Left lobe of liver (tissue), 2 donors: ENCODE data around the gene ADAMTS17. TPM values are rescaled to one million over a fixed set of nuclear protein-coding genes. Genes with fewer than 3 reads are reported as not detected.
"Not testable (repeated sequence)": the region's sequence is repeated elsewhere in the genome, so short reads cannot be mapped to it uniquely, and the experiment has no call there.

Experiments
- ATAC-seq: fragments of 200-7000 bp; cut with Tn5 transposase; one replicate; pipeline ENCODE4 v1.9.1; 2020; ENCODE audit warnings: mild to moderate bottlenecking, moderate library complexity
- DNase-seq: peaks from one replicate; pipeline ENCODE4 v3.0.0-alpha.2; 2020; ENCODE audit warnings: low spot score
- total RNA-seq: library from RNA; stranded (reverse); gene quantifications from one replicate; pipeline ENCODE4 v1.2.1, GENCODE V29; 2021
- donor health status: DM: no; HTN: no; CAD: no; lungs with moderate emphysema.
- donor health status: DM: no; HTN: yes; CAD: no.

Gene ADAMTS17
- total RNA-seq, 1 donor from 2014 or later = 22.4 TPM

DNA sequence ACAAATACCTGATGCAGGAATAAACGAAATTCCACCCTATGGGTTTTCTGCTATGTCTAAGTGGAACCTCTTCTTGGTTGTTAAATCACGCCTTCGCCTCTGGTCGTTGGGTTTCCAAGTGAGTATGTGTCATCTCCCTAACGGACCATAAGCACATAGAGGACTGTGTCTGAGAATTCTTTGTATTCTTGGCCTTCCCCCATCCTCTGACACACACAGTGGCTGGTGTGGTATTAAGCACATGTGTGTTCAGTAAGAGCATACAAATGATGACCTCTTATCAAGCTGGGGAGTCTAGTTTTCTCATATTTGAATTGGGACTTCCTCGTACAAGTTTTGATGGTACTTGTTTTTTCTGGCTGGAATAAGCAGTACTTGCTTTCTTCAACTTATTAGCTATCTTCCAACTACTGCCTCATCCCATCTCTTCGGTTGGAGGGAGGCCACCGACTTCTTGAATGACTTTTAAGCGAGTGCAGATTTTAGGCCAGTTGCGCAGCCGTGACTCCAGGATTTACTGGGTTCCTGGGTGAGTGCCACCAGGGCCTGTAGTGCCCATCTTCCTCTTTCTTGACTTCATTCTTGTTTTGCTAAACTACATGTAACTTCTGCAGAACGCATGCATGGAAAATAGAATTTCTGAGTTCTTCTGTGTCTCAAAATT is 240.2 kb downstream of the ADAMTS17 start:
- DNase-seq (no peak), ATAC-seq (no peak)

DNA sequence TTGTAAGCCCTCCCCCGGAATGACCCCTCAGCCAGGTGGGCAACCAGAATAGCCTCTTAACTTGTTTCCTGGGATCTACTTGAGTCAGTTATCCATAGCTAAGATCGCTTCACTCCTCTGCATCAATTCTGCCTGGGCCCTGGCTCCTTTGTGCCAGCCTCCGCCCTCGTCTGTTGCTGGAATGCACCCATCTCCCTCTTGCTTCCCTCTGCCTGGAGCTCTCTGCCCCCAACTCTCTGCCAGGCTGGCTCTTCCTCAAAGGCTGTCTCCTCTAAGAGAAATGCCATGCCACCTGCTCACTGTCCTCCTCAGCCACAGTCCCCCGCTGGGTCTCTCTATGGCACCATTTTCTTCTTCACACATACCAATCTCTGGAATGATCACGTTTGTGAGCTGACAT is 240.8 kb downstream of the ADAMTS17 start:
- ATAC-seq (no peak), DNase-seq (no peak)

DNA sequence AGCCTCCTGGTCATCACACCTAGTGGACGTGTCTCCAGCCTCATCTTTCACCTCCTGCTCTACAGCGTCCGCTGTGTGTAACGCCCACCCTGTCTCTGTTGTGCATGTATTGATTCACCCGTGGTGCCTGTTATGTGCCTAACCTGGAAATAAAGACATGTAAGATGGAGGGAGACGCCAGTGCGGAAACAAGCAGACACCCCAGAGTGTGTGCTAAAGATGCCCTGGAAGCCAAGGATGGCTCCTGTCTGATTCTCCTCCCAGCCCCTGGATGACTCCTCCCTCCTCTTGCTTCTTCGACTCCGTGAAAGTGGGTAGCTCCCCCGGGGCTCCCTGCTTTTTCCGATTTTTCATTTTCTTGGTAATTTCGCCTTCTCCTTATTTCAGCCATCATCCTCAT is 241.8 kb downstream of the ADAMTS17 start:
- DNase-seq = no peak

DNA sequence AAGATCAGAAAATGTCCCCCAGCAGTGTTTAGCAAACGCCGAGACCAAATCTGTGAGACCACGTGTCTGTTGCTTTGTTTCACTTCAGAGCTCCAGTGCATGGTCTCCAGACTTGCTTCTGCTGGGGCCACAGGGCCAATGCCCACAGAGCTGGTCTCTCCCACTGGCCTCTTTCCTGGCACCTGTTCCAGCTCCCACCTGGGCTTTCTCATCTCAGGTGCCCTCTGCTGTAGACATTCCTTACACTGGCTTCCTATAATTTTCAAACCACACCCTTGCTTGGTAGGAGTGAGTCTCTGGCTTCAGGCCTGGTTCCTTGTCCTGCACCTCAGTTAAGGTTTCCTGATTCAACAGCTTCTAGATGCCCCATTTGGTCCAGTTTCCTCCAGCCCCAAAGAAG is 243.1 kb downstream of the ADAMTS17 start:
- DNase-seq (no peak), ATAC-seq (no peak)

More for the DNA sequence above, 241.8 kb downstream of the ADAMTS17 start:
- ATAC-seq = no peak

DNA sequence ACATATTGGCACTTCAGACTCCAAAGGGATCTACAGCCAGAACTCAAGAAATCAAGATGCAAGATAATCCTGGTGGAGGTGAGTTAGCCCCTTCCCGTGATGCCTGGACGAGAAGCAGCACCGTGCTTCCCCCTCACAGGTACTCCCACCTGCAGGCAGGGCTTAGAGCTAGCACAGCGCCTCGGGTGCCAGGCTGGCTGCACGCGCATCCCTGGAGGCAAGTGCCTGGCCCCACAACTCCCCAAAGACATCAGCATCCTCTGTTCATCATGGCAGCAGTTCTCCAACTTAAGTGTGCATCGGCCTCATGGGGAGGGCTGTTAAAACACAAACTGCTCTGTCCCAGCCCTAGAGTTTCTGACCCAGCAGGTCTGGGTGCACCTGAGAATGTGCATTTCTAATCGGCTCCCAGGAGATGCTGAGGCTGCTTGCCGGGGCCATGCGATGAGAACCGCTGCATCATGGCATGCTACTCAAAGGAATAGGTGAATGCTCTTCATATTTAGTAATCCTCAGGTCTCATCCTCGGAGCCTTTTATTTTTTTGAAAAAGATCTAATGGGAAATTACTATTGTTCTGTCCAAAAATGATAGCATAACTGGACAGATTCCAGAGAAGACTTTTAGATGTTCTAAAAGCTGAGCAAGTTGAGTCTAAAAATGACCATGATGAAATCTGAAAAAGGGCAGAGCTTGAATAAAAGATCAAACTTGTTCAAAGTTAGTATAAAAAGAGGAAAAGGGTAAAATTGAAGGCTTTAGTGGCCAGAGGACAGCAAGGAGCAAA is 244.2 kb downstream of the ADAMTS17 start:
- ATAC-seq = no peak
- DNase-seq = no peak

DNA sequence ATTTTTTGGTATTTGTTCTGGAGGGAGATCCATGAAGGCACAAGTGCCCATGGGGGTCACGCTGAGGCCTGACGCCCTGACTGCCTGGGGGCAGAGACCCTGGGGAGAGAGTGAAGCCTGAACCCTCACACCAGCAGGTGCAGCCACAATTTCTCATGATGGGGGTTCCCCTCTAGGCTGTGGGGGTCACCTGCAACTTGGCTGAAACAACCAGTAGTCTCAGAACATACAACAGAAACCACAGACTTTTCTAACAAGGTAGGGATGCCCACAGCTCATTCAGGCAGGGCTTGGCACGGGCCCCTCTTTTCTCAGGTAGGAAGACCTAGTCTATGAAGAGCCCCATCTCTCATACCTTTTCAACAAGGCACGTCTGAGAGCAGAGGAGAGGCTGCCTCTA is 245.1 kb downstream of the ADAMTS17 start:
- DNase-seq (no peak), ATAC-seq (no peak)

DNA sequence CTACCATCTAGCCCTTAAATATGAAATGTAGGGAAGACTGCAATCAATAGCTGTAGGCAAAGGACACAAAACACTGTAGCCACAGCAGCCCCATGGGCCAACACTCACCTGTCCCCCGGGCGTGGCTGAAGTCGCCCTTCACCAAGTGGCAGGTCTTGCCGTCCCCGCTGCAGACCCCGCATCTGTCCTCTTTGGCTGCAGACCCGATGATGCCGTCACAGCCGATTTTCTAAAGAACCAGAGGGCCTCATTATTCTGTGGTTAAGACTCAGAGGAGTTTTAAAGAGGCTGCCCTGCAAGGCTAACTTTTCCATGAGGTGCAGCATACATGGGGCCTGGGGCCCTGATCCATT is 245.6 kb downstream of the ADAMTS17 start:
- no peak for DNase-seq
- no peak for ATAC-seq

DNA sequence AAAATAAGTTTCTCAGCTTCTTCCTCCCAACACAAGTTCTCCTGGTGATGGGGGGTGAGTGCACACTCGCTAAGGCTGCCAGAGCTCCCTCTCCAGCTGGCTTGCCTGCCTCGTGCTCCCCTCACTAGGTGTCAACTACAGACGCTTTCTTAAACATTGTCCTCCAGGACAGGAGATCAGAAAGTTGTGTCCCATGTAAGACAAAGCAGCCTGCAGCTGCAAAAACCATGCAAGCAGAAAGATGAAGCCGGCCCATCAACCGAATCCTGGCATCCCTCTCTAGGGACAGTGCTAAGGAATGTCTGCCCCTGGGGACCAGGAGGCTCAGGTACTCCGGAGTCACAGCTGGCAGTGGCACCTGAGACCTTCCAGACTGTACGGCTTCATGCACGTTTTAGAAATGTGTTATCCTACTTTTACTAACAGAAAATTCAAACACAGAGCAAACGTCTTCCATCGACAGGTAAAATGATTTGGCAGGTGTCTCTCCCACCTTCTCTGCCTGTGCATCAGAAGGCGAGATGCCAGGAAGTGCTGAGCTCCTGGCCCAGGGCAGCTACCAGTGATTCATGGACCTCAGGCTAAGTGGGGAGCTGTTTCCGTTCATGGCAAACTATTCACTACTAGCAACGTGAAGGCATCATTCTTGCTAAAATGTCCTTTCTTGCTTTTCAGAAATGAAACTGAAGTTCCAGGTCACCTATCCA is 246.1 kb downstream of the ADAMTS17 start:
- DNase-seq (no peak), ATAC-seq (no peak)

DNA sequence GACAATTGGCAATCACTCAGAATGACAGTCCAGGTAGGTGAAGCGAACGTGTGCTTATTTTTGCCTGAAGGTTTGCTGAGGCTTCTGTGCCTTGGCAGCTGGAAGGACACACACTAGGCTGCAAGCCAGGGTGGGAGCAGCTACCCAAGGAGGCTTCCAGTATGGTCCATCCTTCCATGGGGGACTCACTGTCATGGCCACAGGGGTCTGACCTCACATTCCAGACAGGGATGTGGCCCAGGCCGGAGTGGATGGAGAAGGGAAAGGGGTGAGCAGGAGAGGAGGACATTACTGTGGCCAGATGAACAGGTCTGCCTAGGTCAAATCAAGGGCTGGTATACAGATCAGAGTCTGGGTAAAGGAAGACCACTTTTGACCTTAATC is 247.7 kb downstream of the ADAMTS17 start:
- ATAC-seq = no peak
- no peak for DNase-seq

DNA sequence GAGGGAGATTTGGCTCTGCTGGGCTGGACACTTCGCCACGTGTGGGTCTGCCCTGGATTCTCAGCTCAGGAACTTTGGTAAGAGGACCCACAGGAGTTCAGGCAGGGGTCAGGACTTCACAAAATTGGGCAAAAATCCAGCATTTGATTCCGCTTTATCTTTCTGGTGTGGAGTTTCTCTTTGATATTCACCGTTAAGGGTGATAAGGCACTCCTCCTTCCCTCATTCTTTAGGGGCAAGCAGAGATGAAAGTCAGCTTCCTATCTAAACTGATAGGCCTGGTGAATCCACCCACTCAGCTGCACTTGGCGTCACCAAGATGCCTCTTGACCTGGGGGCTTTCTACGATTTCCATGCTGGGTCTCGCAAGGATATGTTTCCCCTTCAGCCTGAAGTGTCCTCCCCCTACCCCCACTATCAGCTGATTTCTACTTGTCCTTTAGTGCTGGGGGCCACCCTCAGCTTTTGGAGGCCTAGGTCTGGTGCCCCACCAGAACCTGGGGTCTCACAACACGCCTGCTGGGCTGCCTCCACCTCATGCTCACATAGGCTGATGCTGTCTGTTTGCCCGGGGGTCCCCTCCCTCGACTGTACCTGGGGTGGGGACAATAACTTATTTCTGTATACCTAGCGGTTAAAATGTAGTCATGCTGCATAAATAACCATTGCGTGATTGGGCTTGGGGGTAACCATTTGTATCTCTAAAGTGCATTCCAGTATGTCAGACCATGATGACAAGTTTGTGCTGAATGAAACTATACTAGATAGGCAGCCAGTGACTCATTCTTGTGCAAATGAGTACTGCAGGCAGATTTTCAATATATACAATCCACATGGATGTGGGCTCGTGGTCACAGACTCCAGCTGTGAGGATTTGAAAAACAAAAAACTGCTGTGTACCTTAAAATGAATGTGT is 248.3 kb downstream of the ADAMTS17 start:
- no peak for ATAC-seq
- no peak for DNase-seq

DNA sequence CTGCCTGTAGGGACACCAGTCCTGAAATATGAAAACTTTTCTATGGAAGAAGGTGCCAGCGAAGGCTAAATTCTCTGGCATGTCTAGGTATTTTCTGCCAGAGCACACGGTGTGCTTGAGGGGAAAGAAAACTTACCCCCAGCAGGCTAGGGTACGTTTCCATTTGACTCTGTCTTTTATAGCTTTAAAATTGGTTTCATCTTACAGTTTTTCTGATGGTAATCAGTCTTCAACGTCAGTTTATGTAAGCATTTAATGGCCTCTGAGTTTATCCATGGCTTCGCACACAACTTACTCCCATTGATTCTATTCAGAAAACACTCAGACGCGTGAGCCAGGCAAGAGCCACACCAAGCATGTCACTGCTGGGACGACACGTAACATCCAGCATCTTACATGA is 249.7 kb downstream of the ADAMTS17 start:
- ATAC-seq (no peak), DNase-seq (no peak)

DNA sequence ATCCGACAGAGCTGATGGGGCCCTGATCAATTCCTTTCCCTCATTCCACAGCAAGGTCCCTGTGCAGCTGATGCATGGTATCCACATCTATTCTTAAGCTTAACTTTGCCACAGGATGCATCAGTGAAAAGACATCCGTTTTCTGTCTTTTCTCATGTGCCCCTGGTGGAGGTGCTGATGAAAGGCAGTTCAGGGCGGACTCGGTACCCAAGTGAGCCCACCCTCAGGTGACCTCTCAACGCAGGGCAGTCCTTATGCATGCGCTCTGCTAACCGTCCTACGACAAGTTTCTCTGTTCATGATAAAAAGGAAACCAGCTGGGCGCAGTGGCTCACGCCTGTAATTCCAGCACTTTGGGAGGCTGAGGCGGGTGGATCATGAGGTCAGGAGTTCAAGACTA is 251.4 kb downstream of the ADAMTS17 start:
- no peak for ATAC-seq
- DNase-seq = no peak

DNA sequence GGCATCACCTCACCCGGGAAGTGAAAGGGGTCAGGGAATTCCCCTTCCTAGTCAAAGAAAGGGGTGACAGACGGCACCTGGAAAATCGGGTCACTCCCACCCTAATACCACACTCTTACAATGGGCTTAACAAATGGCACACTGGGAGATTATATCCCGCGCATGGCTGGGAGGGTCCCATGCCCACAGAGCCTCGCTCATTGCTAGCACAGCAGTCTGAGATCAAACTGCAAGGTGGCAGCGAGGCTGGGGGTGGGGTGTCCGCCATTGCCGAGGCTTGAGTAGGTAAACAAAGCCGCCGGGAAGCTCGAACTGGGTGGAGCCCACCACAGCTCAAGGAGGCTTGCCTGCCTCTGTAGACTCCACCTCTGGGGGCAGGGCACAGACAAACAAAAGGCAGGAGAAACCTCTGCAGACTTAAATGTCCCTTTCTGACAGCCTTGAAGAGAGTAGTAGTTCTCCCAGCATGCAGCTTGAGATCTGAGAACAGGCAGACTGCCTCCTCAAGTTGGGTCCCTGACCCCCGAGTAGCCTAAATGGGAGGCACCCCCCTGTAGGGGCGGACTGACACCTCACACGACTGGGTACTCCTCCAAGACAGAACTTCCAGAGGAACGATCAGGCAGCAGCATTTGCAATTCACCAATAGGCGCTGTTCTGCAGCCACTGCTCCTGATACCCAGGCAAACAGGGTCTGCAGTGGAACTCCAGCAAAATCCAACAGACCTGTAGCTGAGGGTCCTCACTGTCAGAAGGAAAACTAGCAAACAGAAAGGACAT is 257.5 kb downstream of the ADAMTS17 start:
- DNase-seq, ATAC-seq: not testable (repeated sequence)

DNA sequence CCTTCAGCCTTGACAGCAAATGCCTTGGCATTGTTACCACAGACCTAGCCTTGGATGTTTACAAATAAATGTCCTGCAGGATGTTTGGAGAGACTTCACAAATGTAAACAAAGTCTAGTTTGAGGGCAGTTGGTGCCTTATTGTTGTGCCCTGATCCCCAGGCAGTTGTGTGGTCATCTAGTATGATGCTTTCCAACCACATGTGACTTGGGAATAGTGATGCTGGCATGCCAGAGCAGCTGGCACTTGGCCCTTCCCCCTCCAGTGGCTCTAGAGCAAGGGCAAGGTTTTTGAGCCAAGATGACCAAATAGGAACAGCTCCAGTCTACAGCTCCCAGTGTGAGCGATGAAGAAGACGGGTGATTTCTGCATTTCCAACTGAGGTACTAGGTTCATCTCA is 258.2 kb downstream of the ADAMTS17 start:
- DNase-seq = no peak

DNA sequence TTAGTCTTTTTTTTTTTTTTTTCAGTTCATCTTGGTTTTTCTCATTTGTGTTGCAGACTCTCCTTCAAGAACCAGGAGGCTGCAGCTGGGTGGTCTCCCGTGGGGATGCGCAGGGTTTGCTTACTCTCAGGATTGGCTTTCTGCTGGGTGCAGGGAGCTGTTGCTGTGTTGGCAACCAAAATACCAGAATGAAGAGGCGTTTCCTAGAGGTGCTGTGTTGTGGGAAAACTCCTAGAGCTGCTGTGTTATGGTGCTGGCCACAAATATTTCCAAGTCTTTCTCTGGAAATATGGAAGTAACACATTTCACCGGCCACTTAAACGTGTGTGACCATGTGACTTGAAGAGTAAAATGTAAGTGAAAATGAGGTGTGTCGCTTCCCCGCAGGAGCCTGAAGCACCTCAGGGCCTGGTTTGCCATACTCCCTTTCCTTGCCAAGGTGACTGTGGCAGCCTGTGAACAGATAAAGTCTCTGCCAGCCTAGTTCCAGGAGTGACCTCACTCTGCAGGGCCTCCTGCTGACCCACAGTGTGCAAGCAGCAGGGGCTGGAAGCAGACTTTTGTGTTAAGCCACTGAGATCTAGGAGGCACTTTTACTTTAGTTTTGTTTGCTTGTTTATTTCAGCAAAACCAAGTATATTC is 258.9 kb downstream of the ADAMTS17 start:
- ATAC-seq (no peak), DNase-seq (no peak)

More for the DNA sequence above, 258.2 kb downstream of the ADAMTS17 start:
- ATAC-seq = peak; percentile 13

DNA sequence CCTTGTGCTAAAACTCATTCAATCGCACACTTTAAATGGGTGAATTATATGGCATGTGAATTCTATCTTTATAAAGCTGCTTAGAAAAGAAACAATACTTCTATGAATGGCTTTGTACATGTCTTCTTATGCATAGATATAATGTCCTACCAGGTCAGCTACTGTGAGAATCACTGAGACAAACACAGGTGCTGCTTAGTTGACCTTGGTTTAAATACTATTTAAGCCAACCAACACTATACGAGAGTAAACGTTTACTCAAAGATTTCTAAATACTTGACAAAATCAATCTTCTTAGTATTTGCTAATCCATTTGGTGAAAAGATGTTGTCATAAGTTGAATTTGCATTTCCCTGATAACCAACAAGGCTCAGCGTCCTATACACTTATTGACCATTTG is 260.3 kb downstream of the ADAMTS17 start:
- no peak for DNase-seq

DNA sequence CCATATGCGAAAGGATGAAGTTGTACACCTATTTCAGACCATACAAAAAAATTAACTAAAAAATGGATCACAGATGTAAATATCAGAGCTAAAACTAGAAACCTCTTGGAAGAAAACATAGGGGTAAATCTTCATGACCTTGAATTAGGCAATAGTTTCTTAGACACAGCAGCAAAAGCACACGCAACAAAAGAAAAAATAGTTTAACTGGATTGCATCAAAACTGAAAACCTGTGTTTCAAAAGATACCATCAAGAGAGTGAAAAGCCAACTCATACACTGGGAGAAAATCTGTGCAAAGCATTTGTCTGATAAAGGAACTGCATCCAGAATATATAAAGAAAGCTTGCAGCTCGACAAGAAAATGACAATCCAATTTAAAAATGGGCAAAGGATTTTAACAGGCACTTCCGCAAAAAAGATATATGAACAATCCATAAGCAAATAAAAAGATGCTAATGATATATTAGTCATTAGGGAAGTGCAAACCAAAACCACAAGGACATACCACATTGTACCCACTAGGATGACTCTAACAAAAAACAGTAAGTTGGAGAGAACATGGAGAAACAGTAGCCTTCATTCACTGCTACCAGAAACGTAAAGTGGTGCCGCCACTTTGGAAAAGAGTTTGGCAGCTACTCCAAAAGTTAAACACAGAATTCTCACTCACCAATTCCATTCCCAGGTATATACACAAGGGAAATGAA is 263.1 kb downstream of the ADAMTS17 start:
- ATAC-seq (no peak), DNase-seq (no peak)

More for the DNA sequence above, 260.3 kb downstream of the ADAMTS17 start:
- peak; percentile 65 for ATAC-seq

DNA sequence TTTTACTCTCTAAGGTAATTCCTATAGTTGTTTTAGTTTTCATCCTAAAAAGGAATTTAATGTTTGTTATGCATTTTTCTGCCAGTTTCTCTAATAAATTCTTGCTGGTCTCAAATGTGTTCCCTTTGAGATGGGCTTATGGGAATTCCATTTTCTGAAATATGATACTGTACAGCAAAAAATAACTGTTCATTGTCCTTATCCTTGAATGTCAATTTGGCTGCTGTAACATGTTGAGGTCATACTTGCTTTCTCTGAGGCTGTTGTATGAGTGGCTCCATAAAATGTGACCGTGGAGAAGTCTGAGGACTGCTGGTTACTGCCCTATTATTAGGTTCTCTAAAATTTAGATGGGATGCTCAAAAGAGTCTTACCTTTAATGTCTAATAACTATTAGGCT is 266.5 kb downstream of the ADAMTS17 start:
- DNase-seq (no peak), ATAC-seq (no peak)

DNA sequence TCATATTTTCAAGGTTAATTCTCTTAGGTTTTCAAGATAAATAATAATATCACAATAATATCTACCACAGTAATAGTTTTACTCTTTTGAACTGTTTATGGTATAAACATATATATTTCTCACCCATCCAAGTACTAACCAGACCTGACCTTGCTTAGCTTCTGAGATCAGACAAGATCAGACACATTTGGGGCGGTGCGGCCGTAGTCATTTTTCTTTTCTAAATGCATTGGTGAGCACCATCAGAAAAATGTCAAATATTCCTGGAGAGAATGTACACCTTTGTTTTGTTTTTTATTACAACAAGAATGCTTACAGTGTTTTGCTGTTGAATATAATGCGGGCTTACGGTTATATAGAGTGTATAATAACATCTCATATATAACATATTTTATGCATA is 267.8 kb downstream of the ADAMTS17 start:
- no peak for ATAC-seq
- DNase-seq = no peak
